ACHN (cell line): ENCODE measurements around the gene RAB3GAP1.

ENCODE experiments used
- DNase-seq: peaks from one replicate; pipeline ENCODE4 v3.0.0-alpha.2; 2015
- in situ Hi-C: cut with HindIII; loops from 2 replicates; pipeline ENCODE4 v1.10.0; 2017; ENCODE audit warnings: low sequenced_read_pairs, low pct_ligation_motif_present, low pct_unique_long_range_greater_than_20kb

RAB3GAP1 gene

DNA sequence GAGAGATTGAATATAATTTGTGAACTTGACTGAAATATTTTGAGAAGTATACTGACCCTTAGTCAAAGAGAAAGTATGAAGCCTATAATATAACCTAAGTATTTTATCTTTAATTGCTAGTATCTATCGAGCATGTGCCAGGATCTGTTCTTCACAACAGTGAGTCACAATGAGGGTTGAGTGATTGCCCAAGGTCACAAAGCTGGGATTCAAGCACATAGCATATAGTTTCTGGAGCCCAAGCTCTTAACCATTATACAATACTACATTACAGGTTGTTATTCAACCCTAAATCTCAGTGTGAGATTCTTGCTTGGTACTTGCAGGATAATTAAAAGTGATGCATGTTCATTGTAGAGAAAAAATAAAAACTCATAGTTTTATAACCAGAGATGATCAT, 97.2 kb downstream of the RAB3GAP1 start:
- in situ Hi-C loops = no loop called here

DNA sequence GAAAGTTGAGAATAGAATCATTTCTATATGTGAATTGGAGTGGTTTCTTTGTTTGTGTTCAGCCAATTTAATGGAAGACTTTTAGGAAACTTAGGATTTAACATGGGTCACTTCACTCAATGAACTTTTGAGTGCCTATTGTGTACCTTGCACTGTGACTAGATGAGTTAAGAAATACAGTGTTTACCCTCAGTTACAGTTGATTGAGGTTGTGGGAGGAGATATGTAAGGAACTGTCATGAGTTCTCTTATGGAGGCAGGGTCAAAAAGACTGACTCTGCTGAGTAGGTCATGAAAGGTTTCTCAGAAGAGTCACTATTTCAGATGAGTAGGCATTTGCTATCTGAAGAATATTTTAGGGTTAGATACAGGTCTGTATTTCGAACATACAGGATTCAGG, 98.6 kb downstream of the RAB3GAP1 start:
- no peak for DNase-seq
- in situ Hi-C loops = no loop called here

More for the DNA sequence above, 97.2 kb downstream of the RAB3GAP1 start:
- DNase-seq = no peak

DNA sequence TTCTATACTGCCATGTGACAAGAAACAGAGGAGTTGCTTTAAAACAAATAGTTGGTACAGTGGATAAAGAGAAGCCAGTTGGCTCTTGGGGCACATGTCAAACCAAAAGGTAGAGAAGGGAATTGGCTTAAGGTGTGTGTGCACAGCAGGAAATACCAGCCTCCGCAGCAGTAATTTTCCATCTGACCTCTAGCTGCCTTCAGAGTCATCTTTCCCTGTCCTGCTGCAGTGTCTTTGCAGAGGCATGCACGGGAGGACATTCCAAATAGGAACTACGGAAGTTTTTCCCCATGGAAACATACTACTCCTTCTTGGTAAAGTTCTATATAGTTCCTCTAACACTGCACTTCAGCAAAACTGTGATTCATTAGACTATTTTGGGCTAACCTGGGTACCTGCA, 99.5 kb downstream of the RAB3GAP1 start:
- in situ Hi-C loops = no loop called here
- DNase-seq = no peak

DNA sequence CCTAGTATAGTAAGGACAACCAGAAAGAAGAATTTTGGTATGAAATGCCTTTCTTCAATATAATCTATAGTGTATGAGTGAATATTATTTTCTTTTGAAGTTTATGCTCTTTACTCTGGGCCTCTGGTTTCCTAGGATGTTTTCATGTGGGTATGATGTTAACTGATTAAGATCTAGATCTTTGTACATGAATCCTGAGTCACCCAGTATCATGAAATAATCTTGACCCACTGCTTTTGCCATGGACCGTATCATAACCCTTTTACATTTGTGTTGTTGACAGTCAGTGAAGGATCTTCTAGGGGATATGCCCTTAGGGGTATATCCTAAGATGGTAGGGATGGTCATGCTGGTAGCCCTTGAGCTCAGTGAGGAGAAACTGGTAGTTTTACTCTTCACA, 100.3 kb downstream of the RAB3GAP1 start:
- in situ Hi-C loops = no loop called here
- DNase-seq = no peak

DNA sequence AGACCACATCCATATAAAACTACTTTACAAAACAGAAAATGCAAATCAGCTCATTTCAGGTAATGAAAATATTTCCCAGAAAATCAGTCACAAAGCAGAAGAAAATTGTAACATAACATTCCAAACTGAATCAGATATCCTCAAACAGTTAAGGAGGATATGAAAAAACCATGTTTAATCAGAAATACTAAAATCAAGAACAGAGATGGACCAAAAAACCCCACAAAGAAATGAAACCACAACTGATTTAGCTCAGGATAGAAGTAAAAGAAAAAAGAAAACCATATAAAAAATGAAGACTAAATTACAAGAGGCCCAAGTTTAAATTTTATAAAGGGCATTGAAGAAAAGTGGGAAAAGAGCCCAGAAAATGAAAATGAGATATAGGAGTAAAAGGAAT, 102.9 kb downstream of the RAB3GAP1 start:
- no peak for DNase-seq
- in situ Hi-C loops = no loop called here

DNA sequence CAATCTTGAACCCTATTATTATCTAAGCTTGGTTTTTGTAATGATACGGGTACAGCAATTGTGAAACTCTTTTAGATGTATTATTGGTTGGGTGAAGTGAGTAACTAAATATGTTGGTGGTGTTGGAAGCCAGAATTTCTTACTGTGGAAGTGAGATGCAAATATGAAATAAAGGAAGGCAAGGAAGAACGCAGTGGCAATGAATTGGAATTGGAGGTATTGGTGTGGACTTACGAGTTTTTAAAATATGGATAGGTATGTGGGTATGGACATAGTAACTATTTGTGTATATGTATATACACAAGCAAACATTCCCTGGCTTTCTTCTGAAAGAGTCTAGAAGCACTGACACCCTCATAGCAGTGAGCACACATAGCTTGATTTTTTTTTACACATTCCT, 105.8 kb downstream of the RAB3GAP1 start:
- no peak for DNase-seq
- in situ Hi-C loops = no loop called here

DNA sequence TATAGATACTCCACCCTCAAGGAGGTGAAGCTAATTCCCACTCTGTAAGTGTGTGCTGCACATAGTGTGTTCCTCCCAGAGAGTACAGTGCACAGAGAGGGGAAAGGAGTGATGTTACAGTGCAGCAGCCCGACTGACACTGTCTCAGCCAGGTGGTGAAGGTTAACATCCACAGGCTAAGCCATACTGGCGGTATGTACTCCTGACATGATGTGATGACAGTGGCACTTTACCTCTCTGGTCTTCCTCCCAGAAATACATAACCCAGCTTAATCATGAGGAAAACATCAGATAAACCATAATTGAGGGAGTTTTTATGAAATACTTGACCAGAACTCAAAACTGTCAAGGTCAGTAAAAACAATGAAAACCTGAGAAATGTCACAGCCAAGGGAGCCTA, 107.1 kb downstream of the RAB3GAP1 start:
- in situ Hi-C loops = no loop called here
- no peak for DNase-seq

DNA sequence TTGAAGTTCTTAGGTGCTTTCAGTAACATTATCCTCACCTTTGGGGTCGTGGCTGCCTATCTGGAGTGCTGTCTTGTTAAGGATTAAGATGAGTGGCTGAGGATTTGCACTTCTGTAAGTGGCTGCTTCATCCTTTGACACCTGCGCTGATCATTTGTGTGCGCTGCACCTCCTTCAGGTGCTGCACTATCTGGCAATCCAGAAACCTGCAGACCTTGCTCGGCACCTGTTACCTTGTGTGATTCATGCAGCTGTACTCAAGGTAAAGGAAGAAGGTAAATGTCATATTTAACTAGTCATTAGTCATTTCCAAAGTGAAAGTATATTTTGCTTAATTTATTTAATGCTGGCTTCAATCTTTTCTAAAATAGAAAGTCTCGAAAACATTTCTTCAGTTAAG, 110.3 kb downstream of the RAB3GAP1 start:
- in situ Hi-C loops = no loop called here
- no peak for DNase-seq

DNA sequence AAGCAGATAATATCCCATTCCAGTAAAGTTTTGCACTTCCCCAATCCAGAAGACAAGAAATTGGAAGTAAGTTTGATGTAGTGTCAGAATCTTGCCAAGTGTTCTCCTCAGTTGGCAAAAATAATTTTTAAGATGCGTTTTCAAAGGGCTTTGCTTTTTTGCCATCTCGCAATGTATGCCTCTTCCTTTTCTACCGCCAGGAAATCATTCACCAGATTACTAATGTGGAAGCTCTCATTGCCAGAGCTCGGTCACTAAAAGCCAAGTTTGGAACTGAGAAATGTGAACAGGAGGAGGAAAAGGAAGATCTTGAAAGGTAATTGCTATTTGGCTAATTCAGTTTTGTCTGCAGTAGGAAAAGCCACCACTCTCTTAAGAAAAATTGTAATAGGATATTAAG, 110.7 kb downstream of the RAB3GAP1 start:
- DNase-seq = no peak
- in situ Hi-C loops = no loop called here

DNA sequence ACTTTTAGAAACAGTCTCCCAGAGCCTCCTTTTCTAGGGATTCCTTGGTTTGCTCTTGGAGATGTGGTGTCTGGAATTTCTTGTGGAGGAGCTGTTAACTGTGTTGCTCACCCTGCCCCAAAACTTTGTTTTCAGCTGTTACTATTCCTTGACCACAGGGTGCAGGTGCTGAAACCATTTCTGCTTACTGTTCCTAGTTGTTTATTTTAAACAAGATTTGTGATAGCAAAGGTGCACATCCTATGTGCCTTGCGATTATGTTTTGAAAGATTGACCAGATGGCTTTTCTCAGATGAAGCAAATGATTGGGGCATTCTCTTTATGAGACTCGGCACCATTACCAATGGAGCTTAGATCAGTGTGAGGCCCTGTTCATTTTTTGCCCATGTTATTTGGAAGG, 111.2 kb downstream of the RAB3GAP1 start:
- DNase-seq = no peak
- in situ Hi-C loops = no loop called here

DNA sequence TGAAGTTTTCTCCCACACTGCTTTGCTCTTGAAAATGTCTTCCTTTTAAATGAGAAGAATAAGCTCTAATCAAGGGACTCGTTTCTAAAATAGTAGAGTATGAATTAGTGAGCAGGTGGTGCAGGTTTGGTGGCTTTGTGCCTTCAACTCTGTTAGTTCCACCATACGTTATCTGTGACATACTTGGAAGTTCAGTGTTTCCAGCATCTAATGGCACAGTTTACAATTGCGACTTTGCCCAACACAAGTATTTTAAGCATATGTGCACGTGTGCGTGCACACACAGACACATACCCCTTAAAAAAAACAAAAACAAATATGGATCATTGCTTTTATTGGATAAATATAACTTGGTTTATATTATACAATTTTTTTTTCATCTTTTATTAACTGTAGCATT, 111.8 kb downstream of the RAB3GAP1 start:
- DNase-seq = no peak
- in situ Hi-C loops = no loop called here

DNA sequence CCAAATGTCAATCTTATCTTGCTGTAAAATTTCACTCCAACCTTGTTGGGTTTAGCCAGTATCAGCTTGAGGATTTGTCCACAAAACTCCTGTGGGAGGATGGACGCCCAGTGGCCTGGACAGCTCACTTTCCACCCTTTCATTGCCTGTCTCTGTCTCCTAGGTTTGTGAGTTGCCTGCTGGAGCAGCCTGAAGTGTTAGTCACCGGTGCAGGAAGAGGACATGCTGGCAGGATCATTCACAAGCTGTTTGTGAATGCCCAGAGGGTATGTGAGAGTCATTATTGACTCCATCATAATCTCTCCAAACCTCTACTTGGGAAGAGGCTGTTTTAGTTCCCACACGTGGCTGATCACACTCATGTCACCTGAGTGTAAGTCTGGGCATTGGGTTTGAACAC, 112.3 kb downstream of the RAB3GAP1 start:
- DNase-seq = peak; percentile 29
- in situ Hi-C loops = no loop called here

DNA sequence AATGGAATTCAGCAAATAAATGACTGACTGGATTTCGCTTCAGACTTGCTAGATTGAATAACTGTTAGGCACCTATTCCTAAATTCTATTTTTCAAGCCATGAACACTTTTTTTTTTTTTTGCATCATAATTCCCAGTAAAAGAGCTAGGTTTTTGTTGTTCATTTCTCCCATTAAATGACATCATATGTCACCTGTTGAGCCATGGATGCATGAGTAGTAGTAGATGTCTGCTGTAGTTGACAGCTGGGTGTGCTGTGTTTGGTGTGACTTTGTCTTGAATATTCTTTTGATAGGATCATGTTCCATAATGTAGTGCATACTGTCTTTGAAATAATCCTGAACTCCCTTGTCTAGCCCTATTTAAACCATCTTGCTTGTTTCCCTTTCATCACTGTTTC, 115.2 kb downstream of the RAB3GAP1 start:
- in situ Hi-C loops = no loop called here
- DNase-seq = no peak

DNA sequence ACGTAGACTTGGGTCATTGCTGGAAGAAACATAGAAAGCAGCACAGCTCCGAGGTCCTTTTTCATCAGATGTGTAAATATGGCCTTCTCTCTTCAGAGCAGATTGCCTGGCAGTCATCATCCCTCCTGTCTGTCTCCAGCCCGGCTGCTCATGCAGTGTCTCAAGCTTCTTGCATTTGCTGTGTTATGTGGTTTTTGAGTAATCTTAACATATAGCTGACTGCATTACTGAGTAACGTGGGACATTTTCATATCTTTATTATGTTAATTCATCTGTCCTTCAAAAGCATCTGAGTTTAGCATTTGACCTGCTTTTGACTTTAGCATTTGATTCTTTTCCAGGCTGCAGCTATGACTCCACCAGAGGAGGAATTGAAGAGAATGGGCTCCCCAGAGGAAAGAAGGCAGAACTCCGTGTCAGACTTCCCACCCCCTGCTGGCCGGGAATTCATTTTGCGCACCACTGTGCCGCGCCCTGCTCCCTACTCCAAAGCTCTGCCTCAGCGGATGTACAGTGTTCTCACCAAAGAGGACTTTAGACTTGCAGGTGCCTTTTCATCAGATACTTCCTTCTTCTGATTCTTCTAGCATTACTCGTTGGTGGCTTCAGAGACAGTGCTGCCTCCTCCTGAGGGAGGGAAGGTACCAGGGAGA, 116.2 kb downstream of the RAB3GAP1 start:
- no peak for DNase-seq
- in situ Hi-C loops = no loop called here

DNA sequence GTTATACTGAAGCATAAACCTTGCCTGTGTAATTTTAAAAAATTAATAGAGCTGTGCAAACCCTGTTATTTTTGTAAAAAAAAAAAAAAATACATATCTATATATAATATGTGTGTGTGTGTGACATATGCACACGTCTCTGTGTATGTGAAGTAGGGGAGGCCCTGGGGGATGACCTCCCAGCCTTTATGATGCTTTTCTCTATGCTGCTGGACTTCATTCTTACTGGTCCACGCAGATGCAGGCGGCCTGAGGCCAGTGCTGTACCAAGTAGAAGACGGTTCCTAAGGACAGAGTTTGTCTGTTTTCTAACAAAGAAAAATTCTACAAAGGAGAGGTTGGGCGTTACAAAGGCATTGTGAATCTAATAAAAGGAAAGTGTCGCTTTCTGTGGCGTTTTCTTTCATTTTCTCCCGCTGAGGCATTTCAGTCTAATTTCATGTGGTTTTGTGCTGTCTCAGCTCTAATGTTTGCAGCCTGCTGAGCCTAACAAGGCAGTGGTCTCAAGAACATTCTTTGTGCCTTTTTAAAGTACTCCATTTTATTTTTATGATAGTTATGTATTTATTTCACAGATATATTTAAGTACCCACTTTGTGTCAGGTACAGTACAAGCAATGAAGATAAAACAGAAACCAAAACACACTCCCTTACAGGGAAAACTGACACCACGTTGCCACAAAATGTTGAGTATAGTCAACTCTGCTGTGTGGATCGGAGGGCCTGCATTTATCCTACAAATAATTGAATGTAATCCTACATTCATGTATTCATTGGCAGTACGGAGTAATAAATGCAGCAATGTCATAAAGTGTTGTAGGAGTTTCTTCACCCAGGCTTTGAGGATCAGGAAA, 118.0 kb downstream of the RAB3GAP1 start:
- in situ Hi-C loops = no loop called here
- no peak for DNase-seq

DNA sequence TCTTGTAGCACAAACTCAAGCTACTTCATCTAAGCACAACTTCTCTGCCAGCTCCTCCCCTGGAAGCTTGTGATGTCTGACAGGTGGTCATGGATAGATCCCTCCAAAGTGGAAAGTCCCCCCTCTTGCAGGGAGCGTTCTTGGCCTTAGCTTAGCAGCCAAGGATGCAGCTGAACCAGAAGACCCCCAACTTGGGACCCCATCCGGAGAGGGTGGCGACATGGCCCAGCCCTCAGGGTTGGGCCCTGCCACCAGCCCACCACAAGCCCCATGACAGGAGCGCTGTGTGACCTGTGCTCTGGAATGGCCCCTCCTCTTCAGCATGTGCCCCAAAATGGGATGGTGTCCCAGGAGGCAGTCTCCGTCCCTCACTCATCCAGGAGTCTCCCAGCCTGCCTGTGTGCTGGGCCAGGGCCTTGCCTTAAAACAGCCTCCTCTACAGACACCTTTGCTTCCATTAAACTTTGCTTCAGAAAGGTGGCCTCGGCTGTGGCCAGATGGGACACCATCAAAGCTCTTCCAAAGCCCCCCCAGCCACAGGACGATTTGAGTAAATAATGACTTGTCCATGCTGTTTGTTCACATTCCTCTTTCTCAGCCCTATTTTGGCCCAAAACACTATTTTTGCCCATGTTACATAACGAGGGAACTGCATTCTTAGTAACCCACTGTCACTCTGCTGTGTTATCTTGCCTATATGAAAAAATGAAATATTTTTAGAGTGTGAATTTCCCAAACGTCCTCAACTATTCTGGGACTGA, 122.1 kb downstream of the RAB3GAP1 start:
- in situ Hi-C loops = no loop called here
- DNase-seq = no peak

DNA sequence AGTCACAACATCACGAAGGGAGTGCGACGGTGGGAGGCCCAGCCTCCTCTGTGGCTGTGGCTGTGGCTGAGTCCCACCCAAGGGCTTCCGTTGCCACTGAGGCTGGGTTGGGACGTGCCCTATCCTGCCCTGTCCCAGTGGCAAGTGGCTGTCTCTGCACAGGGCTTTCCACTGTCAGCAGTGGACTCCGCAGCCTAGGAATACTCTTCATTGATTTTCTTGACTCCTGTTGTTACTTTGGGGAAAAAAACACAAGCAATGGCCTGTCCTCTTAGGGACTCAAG, 122.7 kb downstream of the RAB3GAP1 start:
- no peak for DNase-seq
- in situ Hi-C loops = no loop called here

DNA sequence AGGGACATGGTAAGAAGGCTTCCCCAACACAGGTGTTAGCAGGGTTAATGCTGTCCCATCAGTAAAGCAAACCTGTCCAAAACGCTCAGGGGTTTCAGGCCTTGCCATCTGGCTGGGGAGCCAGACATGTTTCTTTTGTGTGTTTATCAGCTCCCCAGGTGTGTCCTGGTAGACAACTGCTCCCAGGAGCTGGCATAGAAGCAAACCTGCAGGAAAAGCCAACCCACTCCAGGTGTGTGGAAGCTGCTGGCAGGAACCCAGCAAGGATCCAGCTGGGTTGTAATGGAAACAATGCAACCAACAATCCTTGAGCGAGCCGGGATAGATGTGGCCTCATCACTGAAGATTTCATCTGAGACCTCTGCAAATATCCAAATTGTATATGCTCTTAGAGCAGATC, 123.1 kb downstream of the RAB3GAP1 start:
- in situ Hi-C loops = no loop called here
- no peak for DNase-seq

DNA sequence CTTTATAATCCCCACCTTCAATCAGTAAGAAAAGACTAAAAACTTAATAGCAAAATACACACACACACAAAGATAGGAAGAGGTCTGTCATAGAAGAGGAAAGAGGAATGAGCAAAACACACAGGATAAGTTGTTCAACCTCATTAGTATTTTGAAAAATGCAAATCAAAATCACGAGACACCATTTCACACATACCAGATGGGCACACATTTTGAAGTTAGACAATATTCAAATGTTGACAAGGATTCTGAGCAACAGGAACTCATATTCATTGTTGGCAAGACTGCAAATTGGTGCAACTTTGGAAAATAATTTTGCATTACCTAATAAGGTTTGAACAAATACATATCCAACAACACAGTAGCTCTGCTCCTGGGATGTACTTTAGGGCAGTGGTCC, 127.6 kb downstream of the RAB3GAP1 start:
- no peak for DNase-seq
- in situ Hi-C loops = no loop called here

DNA sequence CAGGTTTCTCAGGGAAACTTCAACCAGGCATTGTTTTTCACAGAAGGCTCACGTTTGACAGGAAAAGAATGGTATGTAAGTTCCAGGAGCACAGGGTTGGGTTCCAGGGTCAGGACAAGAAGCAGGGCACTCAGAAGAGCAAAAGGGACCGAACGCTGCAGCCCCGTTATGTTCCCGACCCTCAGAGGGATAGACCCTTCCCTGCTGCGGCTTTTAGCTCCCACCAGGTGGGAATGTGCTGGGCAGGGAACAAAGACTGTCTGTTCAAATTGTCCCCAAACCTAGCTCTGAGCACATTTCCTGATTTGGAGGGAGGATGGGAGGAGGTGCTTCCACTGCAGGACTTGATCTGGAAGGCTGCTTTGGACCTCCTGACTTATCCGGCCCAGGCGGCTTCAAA, 130.1 kb downstream of the RAB3GAP1 start:
- in situ Hi-C loops = no loop called here
- no peak for DNase-seq
